Activated CD8-positive, alpha-beta memory T cell treated with anti-CD3 and anti-CD28 coated beads for 48 hours (primary cell): ENCODE results near the gene SMAP2.

Experiments used
- DNase-seq, 3 experiments: peaks; one replicate each; pipeline ENCODE4 v3.0.0-alpha.2; 2020; ENCODE audit warnings: low read depth in 2 of 3, low spot score in 2 of 3

Gene SMAP2

GRCh38 chr1:40416709-40417108 lies 43.2 kb downstream of the SMAP2 start:
- no peak for DNase-seq

- no peak for DNase-seq
Observed at GRCh38 chr1:40421431-40422384, 48.2 kb downstream of the SMAP2 start.

DNA sequence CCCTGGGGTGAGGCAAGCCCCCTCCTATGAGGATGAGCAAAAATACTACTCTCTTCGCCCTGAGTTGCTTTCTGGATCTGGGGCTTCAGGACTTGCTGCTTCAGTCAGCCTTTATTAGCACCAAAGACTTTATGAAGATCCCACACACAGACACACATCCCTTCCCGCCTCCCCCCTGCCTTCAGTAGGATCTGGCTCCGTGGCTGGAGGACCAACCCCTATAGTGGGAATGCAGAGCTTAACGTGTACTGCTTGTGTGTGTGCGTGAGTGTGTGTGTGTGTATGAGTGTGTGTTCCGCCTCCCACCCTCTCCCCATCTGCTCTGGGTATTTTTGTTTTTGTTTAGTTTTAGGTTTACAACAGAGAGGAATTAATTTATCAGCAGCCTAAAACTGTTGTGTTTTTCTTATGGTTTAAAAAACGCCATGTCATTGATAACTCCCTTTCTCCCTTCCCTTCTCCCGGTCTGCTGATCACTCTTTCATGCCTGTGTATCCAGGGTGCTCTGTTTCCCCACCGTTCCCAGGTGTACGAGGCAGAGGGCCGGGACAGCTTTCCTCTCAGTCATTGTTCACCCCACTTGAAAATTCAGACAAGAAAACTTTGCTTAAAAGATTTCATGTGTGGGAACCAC lies 49.2 kb downstream of the SMAP2 start:
- no peak for DNase-seq

- no peak for DNase-seq
Observed at GRCh38 chr1:40423264-40423642, 49.7 kb downstream of the SMAP2 start.

DNA sequence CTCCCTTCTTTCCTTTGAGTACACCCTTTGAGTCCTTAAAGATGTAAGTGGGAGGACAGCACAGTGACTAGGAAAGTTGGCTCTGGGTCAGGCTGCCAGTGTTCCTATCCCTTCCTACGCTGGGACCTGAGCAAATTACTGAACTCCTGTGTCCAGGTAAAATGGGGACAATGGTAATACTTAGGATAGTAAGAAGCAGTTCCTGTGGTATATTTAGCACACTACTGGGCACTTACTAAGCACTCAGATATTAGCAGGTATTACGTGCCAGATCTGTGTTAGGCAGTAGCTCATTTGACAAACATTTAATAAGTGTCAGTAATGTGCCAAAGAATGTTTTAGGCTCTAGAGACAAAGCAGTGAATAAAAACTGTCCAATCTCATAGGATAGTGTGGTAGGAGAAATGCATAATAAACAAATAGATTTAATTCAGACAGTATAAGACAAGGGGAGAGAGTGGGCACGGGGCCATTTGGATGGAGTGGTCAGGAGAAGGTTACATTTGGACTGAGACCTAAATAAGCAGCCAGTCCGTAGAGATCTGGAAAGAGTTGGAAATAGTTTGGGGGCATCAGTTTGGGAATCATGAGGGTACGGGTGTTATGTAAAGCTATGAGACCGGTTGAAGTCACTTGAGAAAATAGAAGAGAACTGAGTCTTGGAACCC lies 50.6 kb downstream of the SMAP2 start:
- no peak for DNase-seq

DNA sequence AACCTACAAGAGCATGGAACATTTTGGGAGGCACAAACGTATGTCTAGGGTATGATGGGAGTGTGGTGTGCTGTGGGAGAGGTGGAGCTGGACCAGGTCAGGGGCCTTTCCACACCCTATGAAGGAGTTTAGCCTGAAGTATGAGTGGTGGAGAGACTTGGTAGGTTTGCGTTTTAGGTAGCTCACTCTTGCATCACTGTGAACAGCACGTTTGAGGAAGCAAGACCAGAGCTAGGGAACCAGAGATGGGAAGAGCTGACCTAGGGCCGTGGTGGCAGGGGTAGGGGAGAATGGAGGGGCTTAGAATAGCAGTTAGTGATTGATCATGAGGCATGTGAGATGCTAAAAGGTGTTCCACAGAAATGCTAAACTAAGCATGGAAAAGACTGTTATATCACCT lies 51.7 kb downstream of the SMAP2 start:
- no peak for DNase-seq

DNA sequence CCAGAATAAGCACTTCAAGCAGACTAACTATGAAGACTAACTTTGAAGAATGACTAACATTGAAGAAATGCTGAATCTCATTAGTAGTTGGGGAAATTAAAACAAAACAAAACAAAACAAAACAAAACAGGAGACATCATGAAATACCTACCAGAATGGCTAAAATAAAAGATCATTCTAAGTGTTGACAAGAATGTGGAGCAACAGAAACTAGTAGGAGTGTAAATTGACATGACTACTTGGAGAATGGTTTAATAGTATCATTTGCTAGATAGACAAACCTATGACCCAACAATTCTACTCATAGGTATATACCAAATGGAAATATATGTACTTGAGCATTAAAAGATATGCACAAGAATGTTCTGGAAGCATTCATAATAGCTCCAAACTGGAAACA lies 57.9 kb downstream of the SMAP2 start:
- DNase-seq: no peak

DNA sequence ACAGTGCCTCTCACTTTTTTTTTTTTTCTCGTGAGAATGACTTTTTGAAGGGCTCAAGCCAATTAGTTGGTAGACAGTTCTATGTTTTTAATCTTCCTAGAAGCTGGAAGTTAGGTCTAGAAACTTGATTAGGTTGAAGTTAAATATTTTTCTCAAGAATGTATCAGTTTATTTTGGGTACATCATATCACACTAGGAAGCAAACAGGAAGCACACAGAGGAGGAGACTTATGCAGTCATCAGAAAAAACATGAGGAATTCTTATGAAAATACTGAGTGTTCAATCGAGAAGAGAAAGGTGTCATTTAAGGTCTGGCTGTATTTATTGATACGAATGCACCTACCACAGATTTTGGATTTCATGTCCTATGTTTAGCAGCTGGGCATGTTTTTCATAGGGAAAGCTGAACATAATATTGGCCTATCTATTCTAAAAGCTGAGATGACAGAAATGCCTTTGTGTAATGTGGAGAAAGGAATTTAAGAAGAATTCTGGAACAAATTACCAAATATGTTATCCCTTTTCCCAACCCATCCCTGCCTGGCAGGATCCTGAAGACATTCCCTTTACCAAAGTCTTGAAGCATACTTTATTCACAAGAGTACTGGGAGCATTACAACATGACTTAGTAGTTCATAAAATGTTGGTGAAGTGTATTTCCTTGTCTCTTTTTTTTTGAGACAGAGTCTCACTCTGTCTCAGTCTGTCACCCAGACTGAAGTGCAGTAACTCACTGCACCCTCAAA lies 59.3 kb downstream of the SMAP2 start:
- no peak for DNase-seq

GRCh38 chr1:40435471-40435870 lies 61.9 kb downstream of the SMAP2 start:
- DNase-seq: no peak

- no peak for DNase-seq
Observed at GRCh38 chr1:40435876-40436275, 62.3 kb downstream of the SMAP2 start.

DNA sequence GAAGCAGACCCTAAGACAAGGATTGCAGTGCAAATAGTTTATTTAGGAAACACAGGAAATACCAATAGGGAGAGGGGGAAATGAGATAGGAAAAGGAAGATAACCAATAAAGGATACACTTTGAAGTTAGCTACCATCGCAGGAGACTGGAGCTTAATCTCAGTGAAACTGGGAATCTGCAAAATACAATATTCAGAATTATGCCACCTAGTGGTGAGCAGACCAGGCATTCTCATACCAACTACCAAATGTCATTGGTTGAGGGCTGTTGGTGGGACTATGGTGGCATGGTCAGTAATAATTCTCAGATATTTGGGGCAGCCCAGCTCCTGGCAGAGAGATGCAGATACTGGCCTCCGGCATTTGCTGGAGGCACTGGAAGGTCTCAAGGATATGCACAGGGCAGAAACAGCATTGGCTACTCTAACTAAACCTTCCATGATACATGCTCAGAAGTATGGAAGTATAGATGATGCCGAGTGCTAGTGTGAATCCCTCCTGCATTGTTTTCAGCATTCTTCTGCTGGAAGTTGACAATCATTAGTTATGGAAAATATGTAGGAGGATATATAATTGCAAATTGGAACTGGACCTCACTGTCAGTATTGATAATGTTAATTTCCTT lies 65.0 kb downstream of the SMAP2 start:
- no peak for DNase-seq

DNA sequence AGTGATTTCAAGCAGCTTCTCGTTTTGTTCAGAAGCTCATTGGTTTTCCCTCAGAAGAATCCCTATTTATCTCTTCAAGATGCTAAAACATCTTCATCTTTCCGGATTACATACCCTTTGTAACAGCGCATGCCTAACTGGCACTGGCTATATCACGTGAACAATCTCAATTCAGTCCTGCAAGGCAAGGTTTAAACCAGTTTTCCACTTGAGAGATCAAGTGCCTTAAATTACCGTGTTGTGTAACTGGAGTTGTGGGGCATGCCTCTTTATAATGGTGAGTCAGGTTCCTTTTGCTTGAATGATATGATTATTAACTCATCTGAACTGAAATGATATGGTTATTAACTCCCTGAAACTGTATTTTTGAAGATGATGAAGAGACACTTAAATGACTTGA lies 65.7 kb downstream of the SMAP2 start:
- DNase-seq: no peak

DNA sequence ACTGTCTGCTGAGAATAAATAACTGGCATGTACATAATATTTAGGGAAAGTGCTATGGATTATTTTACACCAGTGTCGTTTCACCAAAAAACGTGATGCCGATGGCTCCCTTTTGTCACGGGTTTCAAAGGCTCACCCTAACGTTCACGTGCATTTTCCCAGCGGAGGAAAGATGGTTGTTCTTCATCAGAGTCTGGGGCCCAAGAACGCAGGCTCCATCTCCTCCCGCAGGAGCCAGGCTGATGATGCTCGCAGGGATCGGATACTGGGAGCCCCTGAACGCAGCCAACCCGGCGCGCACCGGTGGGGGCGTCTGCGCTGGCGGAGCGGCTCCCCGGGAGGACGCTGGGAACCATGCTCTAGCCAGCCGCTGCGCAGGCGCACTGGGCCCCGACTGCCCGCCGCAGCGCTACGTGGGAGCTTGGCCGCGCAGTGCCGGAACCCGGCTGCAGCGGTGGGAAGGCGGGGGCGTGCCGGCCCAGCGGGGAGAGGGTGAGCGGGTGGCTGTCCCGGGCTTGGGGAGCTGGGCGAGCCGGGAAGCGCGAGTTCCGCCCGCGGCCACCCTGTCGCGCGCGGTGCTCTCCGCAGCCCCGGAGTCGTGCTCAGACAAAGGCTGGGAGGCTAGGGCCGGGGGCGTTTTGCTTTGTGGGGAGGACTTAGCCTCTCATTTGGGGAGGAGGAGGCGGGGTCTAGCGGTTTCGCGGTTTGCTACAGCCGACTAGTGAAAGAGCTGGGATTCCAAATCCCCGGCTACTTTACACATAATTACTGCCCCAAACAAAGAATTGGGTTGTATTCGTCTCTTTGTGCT lies 76.4 kb downstream of the SMAP2 start, which contains the start of gene ZFP69B:
TSS of gene ZFP69B (plus strand) at position 793 of the 811 bp plus-strand sequence. CDS start 486 bp downstream, outside the sequence.
- peak; percentile 84 to 90 (median 88) for DNase-seq

GRCh38 chr1:40450495-40451237 lies 77.1 kb downstream of the SMAP2 start:
- DNase-seq: peak; percentile 54 to 77 (median 74)

DNA sequence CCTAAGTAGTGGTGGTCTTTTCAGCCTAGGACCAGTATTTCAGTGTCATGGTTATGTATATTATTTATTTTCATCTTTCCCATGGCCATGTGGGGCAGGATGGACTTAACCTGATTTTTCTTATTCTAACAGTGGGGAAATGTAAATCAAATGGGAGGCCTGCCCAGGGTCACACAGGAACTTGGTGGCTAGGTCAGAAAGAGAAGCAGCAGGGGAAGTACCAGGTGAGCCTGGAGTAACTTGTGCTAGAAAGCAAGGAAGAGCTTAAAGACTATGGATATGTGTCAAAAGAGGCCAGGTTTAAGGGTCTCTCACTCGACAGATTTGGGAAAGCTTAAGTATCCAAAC lies 77.7 kb downstream of the SMAP2 start:
- no peak for DNase-seq

- DNase-seq: no peak
Observed at GRCh38 chr1:40454873-40455272, 81.3 kb downstream of the SMAP2 start.

DNA sequence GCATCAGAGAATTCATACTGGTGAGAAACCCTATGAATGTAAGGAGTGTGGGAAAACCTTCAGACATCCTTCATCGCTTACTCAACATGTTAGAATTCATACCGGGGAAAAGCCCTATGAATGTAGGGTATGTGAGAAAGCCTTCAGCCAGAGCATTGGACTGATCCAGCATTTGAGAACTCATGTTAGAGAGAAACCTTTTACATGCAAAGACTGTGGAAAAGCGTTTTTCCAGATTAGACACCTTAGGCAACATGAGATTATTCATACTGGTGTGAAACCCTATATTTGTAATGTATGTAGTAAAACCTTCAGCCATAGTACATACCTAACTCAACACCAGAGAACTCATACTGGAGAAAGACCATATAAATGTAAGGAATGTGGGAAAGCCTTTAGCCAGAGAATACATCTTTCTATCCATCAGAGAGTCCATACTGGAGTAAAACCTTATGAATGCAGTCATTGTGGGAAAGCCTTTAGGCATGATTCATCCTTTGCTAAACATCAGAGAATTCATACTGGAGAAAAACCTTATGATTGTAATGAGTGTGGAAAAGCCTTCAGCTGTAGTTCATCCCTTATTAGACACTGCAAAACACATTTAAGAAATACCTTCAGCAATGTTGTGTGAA lies 89.5 kb downstream of the SMAP2 start:
- DNase-seq: no peak

DNA sequence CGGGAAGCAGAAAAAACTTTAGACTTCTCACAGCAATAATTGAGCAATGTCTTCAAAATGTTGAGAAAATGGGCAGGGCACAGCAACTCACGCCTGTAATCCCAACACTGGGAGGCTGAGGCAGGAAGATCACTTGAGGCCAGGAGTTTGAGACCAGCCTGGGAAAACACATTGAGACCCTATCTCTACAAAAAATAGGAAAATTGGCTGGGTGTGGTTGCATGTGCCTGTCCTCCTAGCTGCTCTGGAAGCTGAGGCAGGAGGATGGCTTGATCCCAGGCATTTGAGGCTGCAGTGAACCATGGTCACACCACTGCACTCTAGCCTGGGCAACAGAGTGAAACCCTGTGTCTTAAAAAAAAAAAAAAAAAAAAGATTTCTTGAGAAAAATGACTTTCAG lies 95.8 kb downstream of the SMAP2 start:
- no peak for DNase-seq
